HG03280 (cell line): ENCODE data around the gene TRPM2.

Source experiments
- ATAC-seq: cut with Tn5 transposase; IDR thresholded peaks from one replicate; pipeline ENCODE4 v1.9.1; 2021; ENCODE audit warnings: mild to moderate bottlenecking, moderate library complexity; ENCODE audit not compliant: unreplicated experiment

Gene TRPM2

DNA sequence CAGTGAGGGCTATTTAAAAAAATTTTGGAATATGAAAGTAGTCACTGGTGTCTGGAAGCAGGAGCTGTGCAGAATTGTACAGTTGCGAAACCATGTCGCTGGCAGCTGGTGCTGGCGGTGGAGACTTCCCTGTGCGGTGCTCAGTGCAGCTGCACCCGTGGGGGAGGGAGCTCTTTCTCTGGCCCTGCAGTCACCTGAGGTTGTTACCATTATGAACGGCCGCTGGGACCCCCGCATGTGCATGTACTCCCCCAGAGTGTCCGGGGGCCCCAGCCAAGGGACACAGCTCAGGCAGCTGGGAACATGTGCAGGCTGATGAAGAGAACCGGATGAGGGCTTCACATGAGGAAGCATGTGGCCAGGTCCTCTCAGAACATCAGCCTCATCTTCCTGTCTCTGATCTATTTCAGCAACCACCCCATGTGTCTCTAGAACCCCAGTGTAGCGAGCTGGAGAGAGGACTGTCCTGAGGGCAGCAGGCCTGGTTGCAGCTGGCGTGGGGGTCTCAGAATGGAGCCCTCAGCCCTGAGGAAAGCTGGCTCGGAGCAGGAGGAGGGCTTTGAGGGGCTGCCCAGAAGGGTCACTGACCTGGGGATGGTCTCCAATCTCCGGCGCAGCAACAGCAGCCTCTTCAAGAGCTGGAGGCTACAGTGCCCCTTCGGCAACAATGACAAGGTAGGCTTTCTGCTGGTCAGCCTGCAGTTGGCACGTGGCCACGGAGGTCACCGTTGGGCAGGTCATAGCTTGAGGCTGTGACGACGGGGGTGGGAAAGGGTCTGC lies at the start of gene TRPM2:
TSS of gene TRPM2 (plus strand) at position 431 of the 780 bp plus-strand sequence. CDS start at position 511, 80 bp downstream.
- no peak for ATAC-seq

DNA sequence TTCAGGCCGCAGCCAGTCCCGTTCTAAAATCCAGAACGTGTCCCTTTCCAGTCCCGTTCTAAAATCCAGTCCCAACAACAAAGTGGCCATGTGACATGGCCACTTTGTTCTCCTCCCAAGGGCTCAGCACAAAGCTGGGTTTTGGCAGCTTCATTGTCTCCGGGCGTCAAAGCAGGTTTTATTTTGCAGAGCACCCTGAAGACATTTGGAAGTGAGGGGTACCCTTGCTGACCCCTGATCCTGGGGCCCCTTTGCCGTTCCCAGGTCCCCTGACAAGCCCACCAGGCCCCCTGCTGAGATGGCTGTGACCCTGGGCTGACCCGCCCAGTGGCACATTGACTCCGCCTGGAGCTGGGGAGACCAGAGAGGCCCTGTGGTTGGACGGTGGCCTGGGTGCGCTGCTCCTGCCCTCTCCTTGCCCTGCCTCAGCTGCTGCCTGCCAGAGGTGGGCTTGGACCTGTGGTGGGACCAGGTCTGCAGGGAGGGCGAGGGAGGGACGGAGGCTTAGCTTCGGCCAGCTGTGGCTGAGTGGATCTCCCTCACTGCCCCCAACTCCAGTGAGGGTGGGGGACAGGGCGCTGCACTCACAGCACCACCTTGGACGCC lies 49.3 kb upstream of the TRPM2 start:
- no peak for ATAC-seq

DNA sequence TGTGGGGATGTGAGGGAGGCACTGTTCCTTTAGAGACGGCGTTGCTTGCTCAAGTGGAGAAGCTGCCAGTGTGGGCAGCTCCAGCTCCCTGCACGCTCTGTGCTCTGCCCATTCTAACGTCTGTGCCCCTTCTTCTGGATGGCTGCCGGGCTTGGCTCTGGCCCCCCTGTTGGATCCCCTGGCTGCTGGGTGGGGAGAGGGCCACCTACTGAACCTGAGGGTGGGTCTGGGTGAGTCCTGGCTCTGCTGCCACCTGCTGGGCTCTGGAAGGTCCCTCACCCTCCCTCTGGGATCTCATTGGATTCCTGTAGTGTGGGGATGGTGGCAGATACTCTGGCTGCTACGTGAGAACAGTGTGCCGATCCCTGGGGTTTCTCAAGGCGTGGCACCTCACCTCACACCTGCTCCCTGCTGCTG lies 48.5 kb upstream of the TRPM2 start:
- no peak for ATAC-seq

DNA sequence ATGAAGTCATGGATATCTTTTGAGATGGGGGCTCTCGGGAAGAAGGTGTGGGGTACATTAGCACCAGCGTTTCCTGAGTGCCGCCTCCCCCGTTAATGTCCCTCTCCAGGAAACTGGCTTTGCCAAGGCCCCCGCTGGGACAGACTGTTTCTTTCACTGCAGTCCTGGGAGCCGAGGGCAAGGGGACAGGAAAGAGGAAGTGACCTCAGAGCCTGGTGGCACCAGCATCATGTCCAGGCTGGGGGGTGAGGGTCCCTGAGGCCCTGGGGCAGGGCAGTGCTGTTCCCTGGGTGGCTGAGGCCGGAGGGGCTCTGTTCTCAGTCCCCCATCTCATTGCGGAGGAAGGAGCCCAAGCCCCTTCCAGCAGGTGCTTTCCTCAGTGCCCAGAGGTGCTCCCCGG lies 47.7 kb upstream of the TRPM2 start:
- ATAC-seq, result no peak

DNA sequence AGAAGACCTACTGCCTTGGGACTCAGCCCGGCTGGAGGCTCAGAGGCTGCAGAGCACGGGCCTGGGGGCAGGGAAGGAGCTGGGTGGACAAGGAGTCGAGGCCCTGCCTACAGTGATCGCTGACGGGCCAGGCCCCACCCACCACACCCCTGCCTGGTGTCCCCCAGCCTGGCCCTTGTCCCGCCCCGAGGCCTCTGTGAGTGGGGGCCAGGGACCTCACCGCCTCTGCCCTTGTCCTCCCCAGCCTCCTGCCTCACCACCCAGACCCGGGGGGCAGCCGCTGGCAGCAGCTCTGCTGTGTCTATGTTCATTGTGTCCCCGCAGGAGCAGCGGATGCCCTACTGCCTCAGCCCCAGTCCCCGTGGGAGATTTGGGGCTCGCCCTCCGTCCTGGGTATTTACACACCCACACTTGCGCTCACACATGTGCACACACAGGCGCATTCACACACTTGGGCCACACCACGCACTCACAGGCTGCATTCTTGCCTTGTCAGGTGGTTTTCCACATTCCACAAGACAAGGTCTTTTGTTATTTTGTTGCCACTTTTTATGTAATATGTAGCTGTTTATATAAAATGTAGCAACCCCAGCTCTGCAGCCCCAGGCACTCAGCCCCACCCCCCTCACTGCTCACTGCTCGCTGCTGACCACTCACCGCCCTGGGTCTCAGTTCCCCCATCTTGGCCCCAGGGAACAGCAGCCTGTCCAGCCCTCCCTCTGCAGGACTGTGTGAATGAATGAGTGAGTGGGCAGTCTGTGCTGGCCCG lies 46.3 kb upstream of the TRPM2 start:
- no peak for ATAC-seq

DNA sequence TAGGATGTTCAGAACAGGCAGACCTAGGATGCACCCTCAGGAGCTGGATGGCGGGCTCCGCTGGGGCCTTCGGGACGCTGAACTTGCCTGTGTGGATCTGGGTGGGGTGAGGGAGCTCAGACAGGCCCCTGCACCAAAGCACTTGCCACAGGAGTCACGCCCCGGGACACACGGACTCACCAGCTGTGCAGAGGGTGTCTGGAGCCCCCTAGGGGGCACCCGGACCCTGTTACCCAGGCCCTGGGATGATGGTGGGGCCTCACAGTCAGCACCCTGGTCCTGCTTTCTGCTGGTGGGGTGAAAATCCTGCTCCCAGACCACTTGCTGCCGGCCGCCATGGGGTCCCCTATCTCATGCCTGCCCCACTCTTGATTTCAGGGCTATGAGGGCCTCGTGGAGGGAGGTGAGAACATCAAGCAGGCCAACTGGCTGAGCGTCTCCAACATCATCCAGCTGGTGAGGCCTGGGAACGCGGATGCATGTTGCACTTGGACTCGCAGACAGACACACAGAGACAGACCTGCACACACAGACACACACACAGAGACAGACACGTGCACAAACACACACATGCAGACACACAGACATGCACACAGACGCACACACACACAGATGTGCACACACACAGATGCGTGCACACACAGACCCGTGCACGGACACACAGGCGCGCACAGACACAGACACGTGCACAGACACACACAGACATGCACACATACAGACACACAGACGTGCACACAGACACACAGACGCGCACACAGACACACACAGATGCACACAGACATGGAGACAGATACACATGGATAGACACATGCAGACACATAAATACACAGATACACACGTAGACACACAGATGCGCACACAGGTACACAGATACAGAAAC lies 42.6 kb upstream of the TRPM2 start:
- no peak for ATAC-seq

DNA sequence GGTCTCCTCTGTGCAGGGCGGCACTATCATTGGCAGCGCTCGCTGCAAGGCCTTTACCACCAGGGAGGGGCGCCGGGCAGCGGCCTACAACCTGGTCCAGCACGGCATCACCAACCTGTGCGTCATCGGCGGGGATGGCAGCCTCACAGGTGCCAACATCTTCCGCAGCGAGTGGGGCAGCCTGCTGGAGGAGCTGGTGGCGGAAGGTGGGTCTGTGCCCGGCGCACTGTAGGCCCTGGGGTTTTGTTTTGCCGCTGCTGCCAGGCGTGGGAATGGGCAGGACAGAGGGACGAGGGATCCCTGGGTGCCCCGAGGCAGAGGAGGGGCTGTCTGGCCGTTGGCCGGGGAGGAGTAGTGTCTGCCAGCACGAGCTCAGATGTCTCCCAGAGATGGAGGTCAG lies 41.3 kb upstream of the TRPM2 start:
- ATAC-seq, result no peak

DNA sequence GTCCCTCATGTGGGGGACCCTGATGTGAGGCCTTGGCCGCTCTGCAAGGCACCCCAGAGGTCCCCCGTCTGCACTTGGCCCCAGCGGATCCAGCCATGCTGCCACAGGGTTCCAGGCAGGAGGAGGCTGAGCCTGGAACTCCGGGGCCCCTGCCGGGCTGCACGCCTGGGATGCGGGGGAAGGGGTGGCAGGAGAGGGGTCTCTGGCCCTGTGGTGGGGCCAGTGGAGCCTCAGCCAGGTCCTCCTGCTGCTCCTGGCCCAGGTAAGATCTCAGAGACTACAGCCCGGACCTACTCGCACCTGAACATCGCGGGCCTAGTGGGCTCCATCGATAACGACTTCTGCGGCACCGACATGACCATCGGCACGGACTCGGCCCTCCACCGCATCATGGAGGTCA lies 40.7 kb upstream of the TRPM2 start:
- no peak for ATAC-seq

DNA sequence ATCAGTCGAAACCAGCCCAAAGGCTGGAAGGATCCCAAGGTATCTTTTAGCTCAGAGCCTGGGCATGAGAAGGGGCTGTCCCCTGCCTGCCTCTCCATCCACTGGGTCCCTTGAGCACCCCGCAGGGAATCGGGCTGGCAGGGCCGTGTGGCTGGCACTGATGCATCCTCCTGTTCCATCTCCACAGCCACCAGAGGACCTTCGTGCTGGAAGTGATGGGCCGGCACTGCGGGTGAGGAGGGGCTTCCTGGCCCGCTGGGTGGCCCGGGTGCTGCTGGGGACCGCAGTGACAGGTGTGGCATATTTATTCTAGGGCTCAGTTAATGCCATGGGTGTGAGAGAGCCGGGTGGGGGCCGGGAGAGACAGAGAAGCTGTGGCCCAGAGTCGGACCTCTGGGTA lies 40.0 kb upstream of the TRPM2 start:
- no peak for ATAC-seq

DNA sequence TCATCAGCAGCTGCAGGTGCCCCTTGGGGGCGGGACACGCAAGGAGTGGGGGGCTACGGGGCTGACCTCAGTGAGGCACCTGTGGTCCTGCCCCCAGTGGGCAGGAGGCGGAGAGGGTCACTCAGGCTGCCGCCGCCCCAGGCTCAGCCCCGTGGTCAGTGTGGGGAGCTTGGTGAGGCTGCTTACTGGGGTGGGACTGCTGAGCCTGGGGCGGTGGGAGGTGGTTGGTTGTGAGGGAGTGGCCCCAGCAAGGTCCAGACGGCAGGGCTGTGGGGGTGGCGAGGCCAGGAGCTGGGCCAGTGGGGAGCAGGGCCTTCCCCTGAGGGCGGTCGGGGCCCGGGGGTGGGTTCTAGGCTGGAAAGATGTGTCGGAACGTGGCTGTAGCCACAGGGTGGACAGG lies 39.3 kb upstream of the TRPM2 start:
- ATAC-seq, result no peak

DNA sequence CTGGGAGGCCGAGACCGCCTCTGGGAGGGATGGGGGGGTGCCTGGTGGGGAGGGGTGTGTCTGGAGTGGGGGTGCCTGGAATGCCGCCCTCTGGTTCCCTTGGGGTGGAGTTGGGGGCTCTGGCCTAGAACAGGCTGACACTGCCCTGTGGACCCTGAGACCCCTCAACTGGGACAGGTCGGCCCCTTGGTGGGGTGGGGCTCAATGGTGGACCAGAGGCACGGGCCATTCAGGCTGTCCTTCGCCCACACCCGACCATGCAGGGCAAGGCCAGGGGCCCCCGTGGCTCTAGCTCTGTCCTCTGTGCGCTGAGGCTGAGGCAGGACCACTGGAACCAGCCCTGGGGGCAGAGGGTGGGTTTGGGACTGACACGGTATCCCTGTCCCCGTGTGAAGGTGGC lies 38.9 kb upstream of the TRPM2 start:
- no peak for ATAC-seq

DNA sequence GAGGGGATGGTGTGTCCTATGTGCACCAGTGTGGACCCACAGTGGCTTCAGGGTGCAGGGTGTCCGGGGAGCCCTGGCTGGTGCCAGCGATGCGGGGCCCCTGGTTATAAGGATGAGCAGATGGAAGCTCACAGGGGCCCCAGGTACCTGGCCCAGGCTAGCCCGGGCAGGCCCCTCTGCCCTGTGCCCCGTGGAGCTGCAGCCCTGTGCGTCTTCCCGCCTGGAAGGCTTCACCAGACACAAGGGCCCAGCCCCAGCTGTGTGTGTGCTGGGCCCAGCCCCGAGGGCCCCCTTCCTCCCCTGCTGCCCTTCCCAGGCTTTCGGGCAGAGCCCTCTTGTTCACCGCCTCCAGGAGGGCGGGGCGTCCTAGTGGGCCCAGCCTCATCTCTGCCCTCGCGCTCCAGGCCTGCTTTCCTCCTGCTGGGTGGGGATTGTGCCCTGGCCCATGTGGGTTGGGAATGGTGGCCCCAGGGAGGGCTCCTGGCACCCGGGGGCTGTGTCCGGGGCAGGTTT lies 37.7 kb upstream of the TRPM2 start:
- no peak for ATAC-seq

DNA sequence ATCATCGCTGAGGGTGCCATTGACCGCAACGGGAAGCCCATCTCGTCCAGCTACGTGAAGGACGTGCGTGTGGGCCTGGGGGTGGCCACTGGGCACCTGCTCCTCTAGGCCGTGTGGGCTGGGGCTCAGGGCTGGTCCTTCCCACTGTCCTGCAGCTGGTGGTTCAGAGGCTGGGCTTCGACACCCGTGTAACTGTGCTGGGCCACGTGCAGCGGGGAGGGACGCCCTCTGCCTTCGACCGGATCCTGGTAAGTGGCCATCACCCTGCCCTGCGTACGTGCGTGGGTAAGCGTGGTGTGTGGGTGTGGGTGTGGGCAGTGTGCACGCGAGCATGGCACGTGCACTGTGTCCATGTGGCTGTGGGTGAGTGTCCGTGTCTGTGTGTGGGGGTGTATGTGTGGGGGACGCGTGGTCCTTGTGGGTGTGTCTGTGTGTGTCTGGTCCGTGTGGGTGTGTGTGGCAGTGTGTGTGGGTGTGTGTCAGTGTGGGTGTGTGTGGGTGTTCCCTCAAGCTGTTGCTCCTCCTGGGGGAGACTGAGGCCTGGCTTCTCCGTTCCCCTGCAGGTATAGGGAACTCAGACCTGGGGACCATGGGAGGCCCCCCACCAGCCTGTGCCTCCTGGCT lies 37.0 kb upstream of the TRPM2 start:
- no peak for ATAC-seq

DNA sequence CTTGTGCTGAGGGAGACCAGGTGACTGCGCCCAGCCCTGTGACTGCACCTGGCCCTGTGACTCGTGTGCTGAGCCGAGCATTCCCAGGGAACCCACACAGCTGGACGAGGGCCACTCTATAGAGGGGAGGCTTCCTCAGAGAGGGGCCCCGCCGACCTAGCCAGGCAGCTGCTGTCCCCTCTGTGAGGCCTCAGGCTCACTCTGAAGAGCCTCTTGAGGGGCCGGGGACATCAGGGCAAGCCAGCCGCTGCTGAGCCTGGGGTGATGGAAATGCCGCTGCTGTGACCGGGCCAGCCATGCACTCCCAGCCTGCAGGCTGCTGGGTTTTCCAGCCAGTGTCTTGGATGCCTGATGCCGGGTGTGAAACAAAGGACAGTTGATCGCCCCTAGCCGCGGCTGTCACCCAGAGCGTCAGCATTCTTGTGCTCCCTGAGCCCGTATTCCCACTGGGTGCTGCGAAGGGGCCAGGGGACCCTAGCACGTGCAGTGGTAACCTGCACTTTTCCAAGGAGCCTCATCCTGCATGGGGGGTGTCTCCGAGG lies 36.1 kb upstream of the TRPM2 start:
- no peak for ATAC-seq

DNA sequence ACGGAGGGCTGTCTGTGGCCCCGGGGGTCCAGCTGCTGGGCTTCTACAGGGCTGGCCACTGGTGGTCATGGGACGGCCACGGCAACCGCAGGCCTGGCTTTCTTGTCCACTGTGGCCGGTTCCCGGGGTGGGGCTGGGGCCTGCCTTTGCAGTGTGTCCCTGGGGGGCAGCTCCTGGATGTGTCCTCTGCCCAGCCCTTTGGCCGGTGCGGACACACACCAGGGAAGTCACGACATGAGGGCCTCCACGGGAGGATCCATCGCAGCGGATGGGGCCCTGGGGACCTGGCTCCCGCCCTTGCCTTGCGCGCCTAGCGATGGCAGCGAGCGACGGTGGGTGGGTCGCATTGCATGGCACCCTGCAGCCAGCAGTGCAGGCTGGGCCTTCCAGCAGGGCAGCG lies 35.5 kb upstream of the TRPM2 start:
- ATAC-seq, result no peak

DNA sequence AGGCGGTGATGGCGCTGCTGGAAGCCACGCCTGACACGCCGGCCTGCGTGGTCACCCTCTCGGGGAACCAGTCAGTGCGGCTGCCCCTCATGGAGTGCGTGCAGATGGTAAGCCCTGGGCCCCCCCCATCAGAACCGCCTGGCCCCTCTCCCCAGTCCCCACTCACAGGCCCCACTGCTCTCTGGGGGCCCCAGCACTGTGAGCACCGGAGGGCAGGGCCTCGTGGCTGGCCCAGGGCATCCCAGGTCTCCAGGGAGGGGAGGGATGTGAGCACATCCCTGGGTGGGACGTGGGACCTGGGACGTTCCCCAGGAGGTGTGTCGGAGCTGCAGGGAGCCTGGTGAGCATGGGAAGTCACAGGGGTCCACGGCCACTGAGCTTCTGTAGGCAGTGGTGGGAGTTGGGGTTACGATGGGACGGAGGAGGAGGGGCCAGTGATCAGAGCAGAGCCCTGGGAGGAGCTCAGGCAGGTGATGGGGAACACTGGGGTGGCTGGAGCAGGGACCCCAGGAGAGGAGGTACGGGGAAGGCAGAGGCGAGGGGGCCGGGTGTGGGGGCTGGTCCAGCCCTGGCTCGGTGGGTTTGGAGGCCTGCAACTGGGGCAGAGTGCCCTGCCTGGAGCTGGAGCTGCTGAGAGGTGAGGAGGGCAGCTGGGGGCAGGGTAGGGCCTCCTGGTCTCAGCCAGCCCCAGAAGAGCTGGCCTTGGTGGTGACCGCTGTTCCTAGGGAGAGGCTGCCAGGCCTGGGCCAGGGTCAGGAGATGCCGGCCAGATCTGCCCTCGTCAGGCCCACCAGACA lies 34.7 kb upstream of the TRPM2 start:
- no peak for ATAC-seq

DNA sequence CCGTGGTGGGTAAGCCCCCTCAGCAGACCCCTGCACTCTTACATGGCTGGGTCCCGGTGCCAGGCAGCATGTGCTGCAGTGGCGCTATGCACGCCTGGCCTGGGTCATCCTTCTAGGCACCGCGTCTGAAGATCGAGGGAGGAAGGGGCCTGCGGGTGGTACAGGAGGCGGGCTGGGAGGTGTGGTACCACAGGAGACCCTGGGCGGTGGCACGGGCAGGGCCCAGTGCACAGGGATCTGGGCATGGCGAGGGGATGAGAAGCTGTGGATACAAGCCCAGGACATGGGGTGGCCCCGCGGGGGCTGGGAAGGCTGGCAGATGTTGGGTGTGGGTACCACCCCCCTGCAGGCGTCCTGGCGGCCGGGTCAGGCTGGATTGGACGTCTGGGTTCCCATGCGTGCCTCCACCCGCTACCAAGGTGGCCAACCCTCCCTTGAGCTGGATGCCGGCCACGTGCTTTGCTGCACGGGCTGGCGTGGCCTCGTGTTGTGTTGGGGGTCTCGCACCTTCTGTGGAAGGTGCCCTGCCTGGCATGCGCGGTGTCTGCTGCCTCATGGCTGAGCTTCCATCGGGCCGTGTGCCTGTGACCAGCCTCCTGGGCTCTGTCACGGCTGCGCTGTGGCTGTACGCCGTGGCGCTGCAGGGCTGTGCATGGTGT lies 33.9 kb upstream of the TRPM2 start:
- no peak for ATAC-seq

DNA sequence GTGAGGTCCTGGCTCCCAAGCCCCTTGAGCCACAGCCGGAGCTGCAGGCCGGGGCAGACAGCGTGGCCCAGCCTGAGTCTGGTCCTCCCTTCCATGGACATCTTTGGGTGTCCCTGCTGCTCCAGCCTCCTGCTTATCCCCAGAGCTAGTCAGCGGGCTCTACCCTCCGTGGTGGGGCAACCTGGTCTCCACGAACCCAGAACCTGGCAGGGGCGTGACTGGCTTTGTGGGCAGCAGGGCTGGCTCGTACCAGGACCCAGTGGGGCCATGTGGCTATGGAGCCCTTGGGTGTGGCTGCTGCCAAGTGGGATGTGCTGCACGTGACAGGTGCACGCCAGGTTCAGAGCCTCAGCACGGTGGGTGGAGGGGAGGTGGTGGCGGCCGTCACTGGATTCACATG lies 32.6 kb upstream of the TRPM2 start:
- ATAC-seq, result no peak
